Stomach (tissue), 4 donors: ENCODE measurements around the gene RALGDS.

ENCODE experiments used
- CTCF ChIP-seq, 7 experiments: fragments of 450-650 bp in 4 of 7; fragments of 200-600 bp in 3 of 7; sonication (generic) in 3 of 7; IDR thresholded peaks; one replicate each; pipeline ENCODE4 v1.5.1; 2016 to 2019; ENCODE audit warnings: antibody characterized with exemption in 7 of 7, control low read depth in 2 of 7, mild to moderate bottlenecking in 1 of 7
- POLR2A ChIP-seq, 4 donors: fragments of 450-650 bp; IDR thresholded peaks; one replicate each; pipeline ENCODE4 v1.6.1; 2016; ENCODE audit warnings: antibody characterized with exemption in 4 of 4, control low read depth in 2 of 4, mild to moderate bottlenecking in 1 of 4, moderate library complexity in 1 of 4

GRCh38 chr9:133076691-133077090 is 44.3 kb downstream of the RALGDS start:
- TF ChIP-seq POLR2A (IDR thresholded peaks at IDR 0.05) (no peak), CTCF (IDR thresholded peaks at IDR 0.05) (no peak)
